RPMI8226 (cell line): ENCODE results near the gene PDE11A.
"Not testable (repeated sequence)": the region's sequence is repeated elsewhere in the genome, so short reads cannot be mapped to it uniquely, and the experiment has no call there.

Source experiments
- DNase-seq: peaks from one replicate; pipeline ENCODE4 v3.0.0-alpha.2; 2015

Gene PDE11A

GRCh38 chr2:178008636-178009289 is 63.8 kb downstream of the PDE11A start:
- peak; percentile 77 for DNase-seq

- DNase-seq, result no peak
These were observed 65.9 kb downstream of the PDE11A start for GRCh38 chr2:178006710-178007109.

DNA sequence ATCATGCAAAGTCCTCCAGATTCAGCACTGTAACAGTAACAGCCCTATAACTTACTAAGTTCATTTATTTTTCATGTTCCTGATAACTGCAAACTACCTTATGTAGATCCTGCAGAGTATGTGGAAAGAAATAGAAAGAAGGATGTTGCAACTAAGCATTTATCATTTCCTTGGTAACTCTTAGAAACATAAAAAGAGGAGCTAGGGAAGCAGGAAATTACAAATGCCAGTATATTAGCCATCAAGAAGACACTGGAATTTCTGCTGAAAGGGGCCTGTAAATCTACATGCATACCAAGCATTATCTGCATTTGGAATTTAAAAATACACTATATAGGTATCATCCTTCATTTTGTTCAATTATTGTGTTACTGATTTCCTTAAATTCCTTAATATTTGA is 66.8 kb downstream of the PDE11A start:
- DNase-seq, result no peak

- no peak for DNase-seq
These were observed 70.5 kb downstream of the PDE11A start for GRCh38 chr2:178002038-178002437.

DNA sequence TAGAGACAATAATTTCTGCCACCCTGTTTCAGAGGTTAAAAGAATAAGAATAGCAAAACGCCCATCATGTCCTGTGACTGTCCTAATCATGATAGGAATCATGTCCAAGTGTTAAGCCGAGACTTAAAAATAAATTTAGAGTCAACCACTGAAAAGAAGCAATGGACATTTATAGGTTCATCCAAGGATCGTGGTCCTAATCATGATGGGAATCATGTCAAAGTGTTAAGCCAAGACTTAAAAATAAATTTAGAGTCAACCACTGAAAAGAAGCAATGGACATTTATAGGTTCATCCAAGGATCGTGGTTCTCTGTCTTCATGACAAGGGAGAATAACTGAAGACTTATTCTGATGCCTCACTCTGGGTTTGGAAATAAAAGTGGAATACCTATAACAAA is 73.6 kb downstream of the PDE11A start:
- DNase-seq, result no peak

GRCh38 chr2:177998006-177998405 is 74.6 kb downstream of the PDE11A start:
- DNase-seq, result no peak

GRCh38 chr2:177992992-177993391 is 79.6 kb downstream of the PDE11A start:
- no peak for DNase-seq

GRCh38 chr2:177989029-177989885 is 83.3 kb downstream of the PDE11A start:
- no peak for DNase-seq

DNA sequence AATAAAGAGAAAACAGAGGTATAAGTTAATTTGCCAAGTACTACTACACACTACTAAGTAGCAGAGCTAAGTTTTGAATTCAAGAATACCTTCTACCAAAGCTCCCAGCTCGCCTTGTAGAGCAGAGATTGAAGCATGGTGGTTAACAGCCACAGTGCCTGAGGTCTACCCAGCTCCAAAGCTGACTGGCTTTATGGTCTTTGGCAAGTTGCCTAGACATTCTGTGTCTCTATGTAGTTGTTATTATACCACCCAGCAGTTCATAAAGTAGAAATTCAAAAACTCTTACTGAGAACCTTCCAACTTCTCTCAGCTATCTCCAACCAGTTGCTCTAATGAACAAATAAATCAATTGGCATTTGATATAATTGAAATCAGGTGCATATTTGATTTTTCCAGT is 87.8 kb downstream of the PDE11A start:
- no peak for DNase-seq

DNA sequence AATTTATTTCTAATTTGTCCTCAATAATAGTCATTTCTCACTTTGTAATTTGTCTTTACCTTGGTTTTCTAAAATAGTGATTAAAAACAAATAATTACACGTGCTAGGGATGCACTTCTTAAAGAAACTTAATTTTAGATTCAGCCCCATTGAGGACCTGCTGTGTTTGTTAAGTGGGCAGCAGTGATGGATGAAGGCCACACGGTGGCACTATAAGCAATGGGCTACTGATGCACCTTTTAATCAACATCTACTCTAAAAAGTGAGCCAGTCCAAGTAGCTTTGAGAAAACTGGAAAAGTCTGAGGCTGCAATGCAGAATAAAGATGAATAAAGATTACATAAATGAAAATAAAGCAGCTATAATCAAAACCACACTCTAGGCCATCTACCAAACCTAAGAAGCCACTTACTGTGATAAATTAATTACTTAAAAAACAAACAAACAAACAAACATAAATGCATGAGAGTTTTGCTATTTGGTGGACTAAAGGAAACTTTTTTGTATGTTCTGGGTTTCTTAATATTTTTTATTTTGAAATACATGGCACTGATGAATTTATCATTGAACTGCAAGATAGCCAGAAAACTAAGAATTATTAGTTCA is 89.3 kb downstream of the PDE11A start:
- DNase-seq, result peak; percentile 57

DNA sequence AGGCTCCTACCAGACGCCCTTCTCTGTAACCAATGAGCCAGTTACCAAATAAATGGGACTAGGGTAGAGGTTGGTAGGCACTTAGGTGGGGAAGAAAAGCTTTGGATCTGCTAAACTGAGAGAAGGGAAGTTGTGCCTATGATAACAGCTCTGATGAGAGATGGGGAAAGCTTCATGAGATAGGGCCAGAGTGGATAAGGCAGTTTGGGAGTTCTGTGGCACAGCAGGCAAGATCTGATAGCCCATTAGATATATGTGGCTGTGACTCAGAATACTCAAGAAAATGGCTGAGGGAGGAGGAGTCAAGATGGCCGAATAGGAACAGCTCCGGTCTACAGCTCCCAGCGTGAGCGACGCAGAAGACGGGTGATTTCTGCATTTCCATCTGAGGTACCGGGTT is 99.8 kb downstream of the PDE11A start:
- DNase-seq, result no peak

- DNase-seq, result no peak
These were observed 100.5 kb downstream of the PDE11A start for GRCh38 chr2:177972123-177972522.

GRCh38 chr2:177970670-177971454 is 101.7 kb downstream of the PDE11A start:
- no peak for DNase-seq

DNA sequence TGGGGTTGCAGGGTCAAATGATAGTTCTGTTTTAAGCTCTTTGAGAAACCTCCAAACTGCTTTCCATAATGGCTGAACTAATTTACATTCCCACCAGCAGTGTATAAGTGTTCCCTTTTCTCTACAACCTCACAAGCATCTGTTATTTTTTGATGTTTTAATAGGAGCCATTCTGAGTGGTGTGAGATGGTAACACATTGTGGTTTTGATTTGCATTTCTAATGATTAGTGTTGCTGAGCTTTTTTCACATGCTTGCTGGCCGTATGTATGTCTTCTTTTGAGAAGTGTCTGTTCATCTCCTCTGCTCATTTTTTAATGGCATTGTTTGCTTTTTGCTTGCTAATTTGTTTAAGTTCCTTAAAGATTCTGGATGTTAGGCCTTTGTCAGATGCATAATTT is 107.7 kb downstream of the PDE11A start:
- no peak for DNase-seq

DNA sequence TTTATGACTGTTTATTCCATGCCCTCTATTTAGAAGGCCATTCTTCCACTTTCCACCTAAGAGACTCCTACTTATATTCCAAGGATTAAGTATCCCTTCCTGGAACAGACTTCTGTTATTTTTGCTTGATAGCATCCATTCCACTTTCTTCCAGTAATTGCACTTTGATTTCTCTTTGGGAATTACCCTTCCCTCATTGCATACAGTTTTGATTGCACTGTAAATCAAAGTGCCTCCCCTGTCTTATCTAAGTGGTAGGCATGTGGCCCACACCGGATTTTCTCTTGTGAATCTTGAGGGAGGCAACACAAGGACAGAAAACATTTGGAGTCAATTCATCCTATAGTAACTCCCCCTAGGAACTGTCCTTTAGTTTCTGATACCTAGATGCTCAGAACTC is 120.4 kb downstream of the PDE11A start:
- no peak for DNase-seq

- not testable (repeated sequence) for DNase-seq
These were observed 125.0 kb downstream of the PDE11A start for GRCh38 chr2:177947598-177947997.

DNA sequence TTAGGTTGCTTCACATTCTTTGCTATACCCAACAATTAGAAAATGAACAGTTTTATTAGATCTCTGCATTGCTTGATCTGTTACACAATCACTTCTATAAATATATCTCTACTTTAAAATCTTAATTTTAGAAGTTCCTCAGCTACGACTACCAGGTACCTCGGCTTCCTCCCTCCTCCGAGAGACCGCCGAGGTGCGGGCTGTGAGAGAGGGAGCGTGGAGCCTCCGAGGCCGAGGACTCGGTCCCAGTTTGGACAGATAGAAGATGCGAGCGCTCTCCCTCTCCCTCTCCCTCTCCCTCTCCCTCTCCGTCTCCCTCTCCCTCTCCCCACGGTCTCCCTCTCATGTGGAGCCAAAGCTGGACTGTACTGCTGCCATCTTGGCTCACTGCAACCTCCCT is 128.0 kb downstream of the PDE11A start:
- DNase-seq, result not testable (repeated sequence)

GRCh38 chr2:177942731-177943130 is 129.8 kb downstream of the PDE11A start:
- DNase-seq, result no peak

- DNase-seq, result no peak
These were observed 133.4 kb downstream of the PDE11A start for GRCh38 chr2:177939211-177939610.

- DNase-seq, result no peak
These were observed 141.7 kb downstream of the PDE11A start for GRCh38 chr2:177930916-177931315.

DNA sequence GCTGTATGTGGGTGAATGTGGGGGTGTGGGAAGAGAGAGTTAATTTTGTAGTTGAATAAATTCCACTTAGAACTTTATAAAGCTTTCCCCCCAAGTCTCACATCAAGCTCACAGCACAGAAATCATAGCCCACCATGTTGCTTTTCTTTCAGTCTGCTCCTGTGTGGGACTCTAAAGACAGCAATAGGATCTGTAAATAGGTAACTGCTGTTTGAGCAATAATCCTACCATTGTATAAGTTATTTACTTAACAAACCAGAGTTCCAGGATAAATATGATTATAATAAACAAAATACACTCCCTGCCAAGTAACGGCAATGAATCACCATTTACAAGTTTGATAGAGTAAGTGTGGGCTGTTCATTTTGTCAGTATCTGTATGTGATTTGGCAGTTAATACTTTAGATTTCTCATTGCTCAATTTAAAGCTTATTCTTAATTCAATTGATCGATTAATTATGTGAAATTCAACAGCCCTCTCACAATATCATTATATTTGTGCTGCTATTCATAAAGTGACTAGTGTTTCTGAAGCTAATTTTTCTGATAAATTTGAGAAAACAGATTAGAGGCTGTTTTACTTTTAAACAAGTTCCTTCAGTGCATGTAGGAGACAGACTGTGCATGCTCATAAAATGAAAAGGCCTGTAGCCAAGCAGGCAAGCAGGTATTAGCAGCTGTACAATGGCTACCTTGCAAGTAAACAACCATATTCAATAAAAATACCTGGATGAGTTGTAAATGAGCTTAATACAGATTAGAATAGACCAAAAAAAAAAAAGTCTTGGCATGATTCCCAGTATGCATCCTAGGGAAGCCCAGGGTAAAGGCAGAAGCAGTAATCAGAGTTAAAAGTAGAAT is 142.7 kb downstream of the PDE11A start:
- no peak for DNase-seq

GRCh38 chr2:177923323-177923722 is 149.3 kb downstream of the PDE11A start:
- DNase-seq, result no peak
